ENCODE results near the gene HSPA12B.

DNA sequence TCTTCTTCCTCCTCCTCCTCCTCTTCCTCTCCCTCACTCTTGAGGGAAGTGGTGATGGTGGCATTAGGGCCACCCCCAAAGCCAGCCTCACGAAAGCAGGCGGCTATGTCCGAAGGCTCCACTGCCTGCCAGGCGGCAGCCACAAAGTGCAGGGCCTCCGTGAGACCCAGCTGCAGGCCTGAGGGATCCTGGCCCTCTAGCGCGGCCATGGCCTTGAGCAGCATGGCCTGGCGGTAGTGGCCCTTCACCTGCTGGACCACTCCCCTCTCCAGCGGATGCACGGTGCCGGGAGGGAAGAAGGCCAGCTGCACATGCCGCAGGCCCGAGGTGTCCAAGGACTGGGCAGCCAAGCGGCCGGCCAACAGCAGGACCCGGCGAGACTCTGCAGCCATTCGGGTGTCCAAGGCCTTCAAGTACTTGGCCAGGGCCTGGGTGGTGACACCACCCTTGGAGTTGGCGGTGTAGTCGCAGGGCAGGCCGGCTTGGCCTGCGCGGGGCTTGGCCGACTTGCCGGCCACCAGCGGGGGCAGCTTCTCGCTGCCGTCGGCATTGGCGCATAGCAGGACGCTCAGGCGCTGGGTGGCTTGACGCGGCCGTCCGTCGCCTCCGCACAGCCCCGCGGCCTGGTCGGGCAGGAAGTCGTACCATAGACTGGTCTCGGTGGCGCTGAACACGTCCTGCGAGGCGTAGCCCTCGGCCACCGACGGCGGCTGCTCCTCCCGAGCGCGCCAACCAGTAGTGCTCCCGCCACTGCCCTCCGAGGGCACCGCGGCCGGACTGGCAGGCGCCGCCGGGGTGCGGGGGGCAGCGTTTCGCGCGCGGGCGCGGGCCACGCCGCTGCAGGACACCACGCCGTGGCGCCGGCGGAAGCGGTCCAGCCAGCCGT, 53.0 kb downstream of the HSPA12B start:
- no peak for TF ChIP-seq SRSF1 (optimal IDR thresholded peaks at IDR 0.05; ENCODE audit: low read depth, low read length)
- no peak for TF ChIP-seq RAD21 (CRISPR knock-in tag; IDR thresholded peaks at IDR 0.05)
- no peak for TF ChIP-seq ZNF350 (CRISPR knock-in tag; IDR thresholded peaks at IDR 0.05; ENCODE audit: borderline replicate concordance, low read depth)
- TF ChIP-seq MYC (CRISPR knock-in tag; IDR thresholded peaks at IDR 0.05; ENCODE audit: borderline replicate concordance), result peak; percentile 45; the same call in 1 of the 2 replicates
- TF ChIP-seq ZNF580 (CRISPR knock-in tag; IDR thresholded peaks at IDR 0.05; ENCODE audit: borderline replicate concordance, low read depth), result no peak
- TF ChIP-seq HOXA7 (CRISPR knock-in tag; IDR thresholded peaks at IDR 0.05), result peak; percentile 81; the same call in 1 of the 2 replicates
- no peak for TF ChIP-seq ZNF12 (CRISPR knock-in tag; IDR thresholded peaks at IDR 0.05)
- TF ChIP-seq FOXA1 (IDR thresholded peaks at IDR 0.05), result no peak
- TF ChIP-seq FOXA1 (CRISPR knock-in tag; IDR thresholded peaks at IDR 0.05), result no peak

Measured in HepG2 (cell line).